HS-5 (cell line): ENCODE results near the gene ARHGEF4.

Experiments used
- DNase-seq: peaks from one replicate; pipeline ENCODE4 v3.0.0-alpha.2; 2012; ENCODE audit warnings: low read depth

Gene ARHGEF4

DNA sequence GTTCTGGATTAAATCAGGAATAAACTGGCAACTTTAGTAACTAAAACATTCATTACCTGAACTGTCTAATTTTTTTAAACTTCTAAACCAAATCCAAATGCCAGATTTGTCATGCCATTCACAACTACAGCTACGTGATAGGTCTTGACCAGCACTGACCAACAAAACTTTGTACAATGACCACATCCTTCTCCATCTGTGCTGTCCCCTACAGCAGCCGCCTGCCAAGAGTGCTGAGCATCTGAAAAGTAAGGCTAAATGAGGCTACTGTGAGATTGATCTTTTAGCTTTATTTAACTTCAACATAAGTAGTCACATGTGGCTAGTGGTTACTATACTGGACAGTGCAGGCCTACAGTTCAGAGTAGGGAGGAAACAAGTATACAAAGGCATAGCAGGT, 248.9 kb downstream of the ARHGEF4 start:
- DNase-seq = no peak

DNA sequence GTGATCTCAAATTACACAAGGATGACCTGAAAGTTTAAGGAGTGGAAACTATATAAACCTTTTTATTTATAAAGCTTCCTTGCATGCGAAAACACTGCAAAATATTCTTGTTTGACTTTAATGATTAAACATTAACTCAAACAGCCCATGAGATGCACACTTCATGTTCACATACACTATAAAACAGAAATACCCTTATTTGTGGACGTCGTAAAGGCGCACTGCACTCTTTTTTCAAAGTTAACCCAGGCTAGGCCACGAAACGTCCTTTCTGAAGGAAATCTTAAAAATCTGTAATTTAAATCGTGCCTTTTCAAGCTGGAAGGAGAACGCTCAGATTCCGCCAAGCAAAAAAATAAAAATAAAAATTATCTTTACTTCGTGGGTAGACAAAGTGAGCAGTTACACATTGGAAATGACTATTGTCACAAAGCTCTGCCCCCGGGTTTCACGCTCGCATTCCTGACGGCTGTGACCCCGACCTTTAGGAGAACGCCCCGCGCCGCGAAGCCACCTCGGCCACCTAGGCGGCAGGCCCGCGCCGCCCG, 255.8 kb downstream of the ARHGEF4 start:
- no peak for DNase-seq

DNA sequence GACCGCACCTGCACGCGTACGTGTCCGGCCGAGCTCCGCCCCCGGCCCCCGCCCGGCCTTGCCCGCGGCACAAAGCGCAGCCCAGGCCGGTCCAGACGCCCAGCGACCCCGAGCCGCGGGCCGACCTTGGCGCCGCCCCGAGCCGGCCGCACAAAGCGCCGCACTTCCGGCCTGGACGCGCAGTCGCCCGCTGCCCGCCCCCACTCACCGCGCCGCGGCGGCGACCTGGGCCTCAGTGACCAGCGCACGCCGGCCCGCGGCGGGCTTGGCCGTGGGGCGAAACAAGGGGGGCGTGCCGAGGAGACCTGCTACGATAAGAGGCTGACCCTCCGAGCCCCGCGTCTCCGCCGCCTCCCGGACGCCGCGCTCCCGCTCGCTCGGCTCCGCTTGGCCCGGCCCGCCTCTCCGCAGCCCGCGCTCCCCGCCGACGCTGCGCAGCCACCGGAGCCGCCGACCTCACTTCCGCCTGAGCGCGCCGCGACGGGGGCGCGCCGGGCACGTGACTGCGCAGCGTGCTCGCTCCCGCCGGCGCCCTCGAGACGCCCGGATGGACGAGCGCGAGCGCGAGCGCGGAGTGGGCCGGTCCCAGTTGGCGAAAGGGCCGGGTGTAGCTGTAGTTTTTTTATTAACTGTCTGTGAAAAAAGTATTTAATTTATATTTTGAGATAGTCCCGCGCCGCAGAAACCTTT, 256.4 kb downstream of the ARHGEF4 start, which contains the start of gene FAM168B:
Gene FAM168B, minus strand, starts transcription at position 455 of the 690 bp plus-strand sequence. CDS start 10,814 bp downstream, outside the sequence.
- peak; percentile 52 for DNase-seq

DNA sequence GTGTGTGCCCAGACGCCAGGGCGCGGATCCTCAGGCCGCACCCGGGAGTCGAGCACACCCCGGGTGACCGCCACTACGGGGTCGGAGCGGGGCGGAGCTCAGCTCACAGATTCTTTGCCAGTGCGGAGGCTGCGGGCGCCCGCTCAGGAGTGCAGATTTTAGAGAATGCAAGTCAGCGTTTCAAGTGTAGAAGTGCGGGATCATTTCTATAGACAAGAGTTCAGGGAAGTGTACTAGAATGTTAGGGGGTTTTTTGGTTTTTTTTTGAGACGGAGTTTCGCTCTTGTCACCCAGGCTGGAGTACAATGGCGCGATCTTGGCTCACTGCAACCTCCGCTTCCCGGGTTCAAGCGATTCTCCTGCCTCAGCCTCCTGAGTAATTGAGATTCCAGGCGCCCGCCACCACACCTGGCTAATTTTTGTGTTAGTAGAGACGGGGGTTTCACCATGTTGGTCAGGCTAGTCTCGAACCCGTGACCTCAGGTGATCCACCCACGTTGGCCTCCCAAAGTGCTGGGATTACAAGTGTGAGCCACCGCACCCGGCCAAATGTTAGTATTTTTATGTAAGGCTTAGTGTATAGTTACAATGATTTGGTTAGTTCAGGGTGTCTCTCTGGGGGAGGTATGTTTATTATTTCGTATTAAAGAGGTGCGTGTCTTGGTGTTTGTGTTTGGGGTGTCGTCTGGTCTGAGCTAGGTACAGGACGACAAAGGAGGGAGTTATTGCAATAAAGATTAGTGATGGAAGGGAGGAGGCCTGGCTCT, 257.2 kb downstream of the ARHGEF4 start:
- DNase-seq = no peak

DNA sequence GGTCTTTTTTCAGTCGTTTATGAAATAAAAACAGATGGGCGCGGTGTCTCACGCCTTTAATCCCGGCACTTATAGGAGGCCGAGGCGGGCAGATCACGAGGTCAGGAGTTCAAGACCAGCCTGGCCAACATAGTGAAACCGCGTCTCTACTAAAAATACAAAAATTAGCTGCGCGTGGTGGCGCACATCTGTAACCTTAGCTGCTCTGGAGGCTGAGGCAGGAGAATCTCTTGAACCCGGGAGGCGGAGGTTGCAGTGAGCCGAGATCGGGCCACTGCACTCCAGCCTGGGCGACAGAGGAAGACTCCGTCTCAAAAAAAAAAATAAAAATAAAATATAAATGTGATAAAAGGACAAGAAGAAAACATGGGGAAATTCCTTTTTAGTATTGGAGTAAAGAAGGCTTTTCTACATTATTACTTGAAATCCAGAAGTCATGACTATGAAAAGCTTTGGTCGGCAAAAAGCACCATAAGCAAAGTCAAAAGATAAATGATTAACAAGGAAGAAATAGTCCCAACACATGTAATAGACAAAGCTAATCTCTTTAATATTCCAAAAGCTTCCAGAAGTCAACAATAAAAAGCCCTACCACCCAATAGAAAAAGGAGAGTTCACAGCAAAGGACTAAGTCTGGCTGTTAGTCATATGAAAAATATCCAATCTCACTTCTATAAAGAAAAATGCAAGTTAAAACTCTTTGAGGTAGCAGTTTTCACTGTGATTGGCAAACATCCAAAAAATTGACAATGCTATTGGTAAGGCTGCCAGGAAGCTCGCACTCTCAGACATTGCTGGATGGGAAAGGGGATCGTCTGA, 258.0 kb downstream of the ARHGEF4 start:
- no peak for DNase-seq
